A549 treated with Hydrocortisone at 1 μM for 4 hours (cell line): ENCODE measurements around the gene GPATCH3. TPM values are rescaled to one million over a fixed set of nuclear protein-coding genes. Genes with fewer than 3 reads are reported as not detected.

Source experiments
- total RNA-seq: library from RNA; stranded (reverse); fragments of 200-300 nt; extraction: Qiagen RNA extraction; gene quantifications from 5 replicates; pipeline ENCODE4 v1.2.3, GENCODE V29; 2022

GPATCH3 gene, protein sequence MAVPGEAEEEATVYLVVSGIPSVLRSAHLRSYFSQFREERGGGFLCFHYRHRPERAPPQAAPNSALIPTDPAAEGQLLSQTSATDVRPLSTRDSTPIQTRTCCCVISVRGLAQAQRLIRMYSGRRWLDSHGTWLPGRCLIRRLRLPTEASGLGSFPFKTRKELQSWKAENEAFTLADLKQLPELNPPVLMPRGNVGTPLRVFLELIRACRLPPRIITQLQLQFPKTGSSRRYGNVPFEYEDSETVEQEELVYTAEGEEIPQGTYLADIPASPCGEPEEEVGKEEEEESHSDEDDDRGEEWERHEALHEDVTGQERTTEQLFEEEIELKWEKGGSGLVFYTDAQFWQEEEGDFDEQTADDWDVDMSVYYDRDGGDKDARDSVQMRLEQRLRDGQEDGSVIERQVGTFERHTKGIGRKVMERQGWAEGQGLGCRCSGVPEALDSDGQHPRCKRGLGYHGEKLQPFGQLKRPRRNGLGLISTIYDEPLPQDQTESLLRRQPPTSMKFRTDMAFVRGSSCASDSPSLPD
- total RNA-seq: 9.4 to 11.4 TPM (median 10.7 TPM) in 5 replicates

DNA sequence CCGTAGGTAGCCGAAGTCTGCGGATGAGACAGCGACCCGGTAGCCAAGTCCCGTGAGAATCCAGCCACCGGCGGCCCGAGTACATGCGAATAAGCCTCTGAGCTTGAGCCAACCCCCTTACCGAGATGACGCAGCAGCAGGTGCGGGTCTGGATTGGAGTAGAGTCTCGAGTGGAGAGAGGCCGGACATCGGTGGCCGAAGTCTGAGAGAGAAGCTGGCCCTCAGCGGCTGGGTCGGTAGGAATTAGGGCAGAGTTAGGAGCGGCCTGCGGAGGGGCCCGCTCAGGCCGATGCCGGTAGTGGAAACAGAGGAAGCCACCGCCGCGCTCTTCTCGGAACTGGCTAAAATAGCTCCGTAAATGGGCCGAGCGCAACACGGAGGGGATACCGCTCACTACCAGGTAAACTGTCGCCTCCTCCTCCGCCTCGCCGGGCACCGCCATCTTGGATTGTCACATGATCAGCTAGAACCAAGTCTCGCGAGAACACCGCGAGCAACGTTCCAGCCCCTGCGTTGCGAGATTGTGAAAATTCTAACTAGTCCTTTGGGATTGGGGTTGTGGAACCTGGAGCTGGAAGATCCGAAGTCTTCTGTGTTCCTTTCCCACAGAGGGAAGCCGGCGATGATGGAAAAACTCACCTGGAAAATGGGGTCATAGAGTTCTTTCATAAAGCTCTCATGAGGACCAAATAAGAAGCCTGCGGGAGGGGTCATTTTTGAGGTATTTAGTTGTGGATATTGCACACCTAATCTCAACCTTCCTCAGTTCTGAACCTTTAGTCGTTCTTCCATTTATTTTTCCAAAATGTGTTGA lies at the start of gene GPATCH3:
TSS of gene GPATCH3 (minus strand) at position 467 of the 814 bp plus-strand sequence. CDS start at position 442, 25 bp downstream.

DNA sequence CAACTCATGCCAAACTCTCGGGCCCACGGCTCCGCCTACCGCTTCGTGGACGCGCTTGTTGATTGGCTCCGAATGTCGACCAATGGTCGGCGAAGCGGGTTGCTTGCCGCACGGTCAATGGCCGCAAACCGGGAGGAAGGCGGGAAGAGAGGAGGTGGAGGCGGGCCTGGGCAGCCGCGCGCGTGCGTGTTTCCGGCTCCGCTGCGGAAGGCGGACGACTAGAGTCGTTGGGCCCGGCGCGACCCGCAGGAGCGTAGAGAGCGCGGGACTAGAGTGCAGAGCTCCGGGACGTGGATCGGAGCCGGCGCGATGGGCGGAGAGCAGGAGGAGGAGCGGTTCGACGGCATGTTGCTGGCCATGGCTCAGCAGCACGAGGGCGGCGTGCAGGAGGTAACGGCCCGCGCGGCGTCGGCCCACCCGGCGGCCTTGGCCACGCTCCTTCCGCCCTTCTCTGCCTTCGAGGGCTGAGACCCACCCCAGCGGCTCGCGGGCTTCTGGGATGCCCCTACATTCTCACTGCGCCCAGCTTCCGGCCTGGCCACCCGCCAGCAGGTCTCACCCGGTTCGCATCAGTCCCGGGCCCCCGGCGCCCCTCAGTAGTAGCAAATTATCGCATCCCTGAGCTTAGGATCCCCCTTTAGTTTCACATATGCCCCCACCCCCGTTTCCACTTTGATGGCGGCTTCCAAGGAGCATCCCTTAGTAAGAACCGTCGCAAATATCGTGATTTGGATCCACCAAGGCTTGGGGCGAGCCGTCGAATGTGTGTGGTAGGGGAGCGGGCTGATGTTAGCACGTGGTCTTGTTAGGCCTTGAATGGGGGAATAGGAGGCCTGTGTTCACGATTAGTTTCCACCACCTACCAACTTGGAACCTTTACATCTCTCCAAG lies 21.5 kb upstream of the GPATCH3 start, which contains the start of gene NUDC:
TSS of gene NUDC (plus strand) at position 204 of the 891 bp plus-strand sequence. CDS start at position 310, 106 bp downstream.

DNA sequence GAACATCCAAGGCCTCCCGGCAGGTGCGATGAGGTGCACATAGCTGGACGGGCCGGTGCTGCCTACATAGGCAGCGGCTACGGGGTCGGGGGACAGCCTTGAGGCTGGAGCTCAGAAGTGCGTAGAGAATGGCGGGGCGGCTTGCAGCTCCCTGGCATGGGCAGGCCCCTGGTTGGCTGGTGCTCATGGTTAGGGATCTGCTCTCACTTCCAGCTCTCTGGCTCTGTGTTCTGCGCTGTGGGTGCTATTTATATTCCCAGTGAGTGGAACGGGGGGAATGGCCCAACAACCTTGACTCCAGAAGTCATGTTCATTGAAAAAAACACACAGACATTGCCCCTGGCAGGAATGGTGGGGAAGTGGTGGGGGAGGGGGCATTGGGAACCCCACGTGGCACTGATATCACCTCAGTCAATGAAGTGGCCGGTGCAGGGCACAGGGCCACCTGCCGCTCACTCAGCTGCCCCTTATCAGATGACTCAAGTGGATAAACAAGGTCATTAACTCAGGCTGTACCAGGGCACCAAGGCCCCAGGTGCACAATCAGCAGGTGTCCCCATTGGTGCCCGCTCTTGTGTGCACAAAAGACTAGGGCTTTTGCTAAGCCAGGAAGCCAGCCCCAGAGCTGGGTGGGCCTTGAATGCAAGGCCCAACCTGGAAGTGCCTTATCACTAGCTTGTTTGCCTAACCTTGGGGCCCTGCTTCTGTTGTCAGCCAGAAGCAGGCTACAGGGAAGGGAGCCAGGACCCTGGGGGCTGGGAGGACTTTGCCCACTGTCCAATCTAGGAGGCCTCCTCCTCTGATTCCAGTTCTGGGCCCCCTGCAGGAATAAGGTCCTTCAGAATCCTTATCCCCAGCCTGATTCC lies 13.7 kb upstream of the GPATCH3 start, which contains the start of gene NR0B2:
TSS of gene NR0B2 (minus strand) at position 222 of the 866 bp plus-strand sequence. CDS start at position 187, 35 bp downstream.

DNA sequence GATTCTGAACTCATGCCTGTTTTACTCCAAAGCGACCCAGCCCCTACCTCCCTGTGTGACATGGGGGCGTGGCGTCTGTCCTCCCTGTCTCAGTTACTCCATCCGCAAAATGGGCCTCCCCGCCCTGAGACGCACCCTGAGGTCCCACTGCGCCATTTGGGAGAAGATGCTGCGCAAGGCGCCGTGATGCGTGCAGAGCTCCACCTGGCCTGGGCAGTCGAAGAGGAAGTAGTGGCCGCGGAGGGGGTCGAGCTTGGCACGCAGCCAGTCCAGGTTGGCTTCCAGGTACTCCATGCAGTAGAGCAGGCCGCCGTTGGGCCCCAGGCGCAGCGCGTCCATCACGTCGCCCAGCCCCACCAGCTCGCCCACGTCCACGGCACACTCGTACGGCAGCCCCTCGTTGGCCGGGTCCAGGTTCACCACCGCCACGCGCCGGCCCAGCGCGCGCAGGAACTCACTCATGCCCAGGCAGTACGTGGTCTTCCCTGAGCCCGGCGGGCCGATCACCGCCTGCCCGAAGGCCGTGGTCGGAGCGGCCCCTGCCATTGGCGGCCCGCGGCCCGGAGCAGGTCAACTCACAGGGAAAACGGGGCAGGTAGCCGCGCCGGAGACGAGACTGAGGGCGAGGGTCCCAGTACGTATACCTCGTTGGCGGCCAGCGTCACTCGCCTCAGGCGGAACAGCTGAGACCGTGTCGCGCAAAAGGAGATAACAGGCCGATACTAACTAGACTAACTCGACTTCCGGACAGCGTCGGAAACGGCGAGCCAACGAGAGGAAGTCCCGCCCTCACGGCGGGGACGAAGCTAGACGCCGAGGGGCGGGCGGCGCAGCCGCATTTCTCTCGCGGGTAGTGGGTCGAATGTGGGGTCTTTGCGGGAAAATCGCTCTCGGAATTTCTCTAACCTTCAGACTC lies 10.5 kb downstream of the GPATCH3 start, which contains the start of gene GPN2:
TSS of gene GPN2 (minus strand) at position 733 of the 916 bp plus-strand sequence. CDS start at position 546, 187 bp downstream.

DNA sequence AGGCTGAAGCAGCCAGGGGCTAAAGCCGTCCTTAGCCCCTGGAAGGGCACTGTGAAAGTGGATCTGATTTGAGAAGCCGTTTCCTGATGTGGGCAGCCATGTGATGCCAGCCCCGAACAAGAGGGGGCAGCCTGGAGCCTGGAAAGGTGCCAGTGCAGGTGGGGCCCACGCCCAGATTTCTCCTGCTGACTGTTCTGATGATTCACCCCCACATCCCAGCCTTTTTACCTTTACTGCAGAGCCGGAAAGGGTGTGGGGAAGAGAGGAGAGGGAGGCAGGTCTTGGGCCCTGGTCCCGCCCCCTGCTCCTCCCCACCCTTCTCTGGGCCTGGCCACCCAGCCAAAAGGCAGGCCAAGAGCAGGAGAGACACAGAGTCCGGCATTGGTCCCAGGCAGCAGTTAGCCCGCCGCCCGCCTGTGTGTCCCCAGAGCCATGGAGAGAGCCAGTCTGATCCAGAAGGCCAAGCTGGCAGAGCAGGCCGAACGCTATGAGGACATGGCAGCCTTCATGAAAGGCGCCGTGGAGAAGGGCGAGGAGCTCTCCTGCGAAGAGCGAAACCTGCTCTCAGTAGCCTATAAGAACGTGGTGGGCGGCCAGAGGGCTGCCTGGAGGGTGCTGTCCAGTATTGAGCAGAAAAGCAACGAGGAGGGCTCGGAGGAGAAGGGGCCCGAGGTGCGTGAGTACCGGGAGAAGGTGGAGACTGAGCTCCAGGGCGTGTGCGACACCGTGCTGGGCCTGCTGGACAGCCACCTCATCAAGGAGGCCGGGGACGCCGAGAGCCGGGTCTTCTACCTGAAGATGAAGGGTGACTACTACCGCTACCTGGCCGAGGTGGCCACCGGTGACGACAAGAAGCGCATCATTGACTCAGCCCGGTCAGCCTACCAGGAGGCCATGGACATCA lies 37.2 kb downstream of the GPATCH3 start, which contains the start of gene SFN:
TSS of gene SFN (plus strand) at position 369 of the 904 bp plus-strand sequence. CDS start at position 433, 64 bp downstream.

Other genes starting within 250 kb of the GPATCH3 start
- 34.7 to 47.6 TPM (median 36.9 TPM) in 5 replicates for gene ARID1A, start 204.5 kb downstream of the GPATCH3 start, total RNA-seq
- gene PIGV, start 112.5 kb downstream of the GPATCH3 start, total RNA-seq: 5.5 to 6.9 TPM (median 6.3 TPM) in 5 replicates
- 40.4 to 44.5 TPM (median 41.3 TPM) in 5 replicates for gene ZDHHC18, start 73.8 kb downstream of the GPATCH3 start, total RNA-seq
- 509 to 664 TPM (median 575 TPM) in 5 replicates for gene SFN, start 37.3 kb downstream of the GPATCH3 start, total RNA-seq
- 18.8 to 32.6 TPM (median 28.4 TPM) in 5 replicates for gene GPN2, start 10.2 kb downstream of the GPATCH3 start, total RNA-seq
- 0.09 to 0.14 TPM in 2 of 5 replicates, not detected in the others for gene NR0B2, start 13.5 kb upstream of the GPATCH3 start, total RNA-seq
- gene NUDC, start 21.3 kb upstream of the GPATCH3 start, total RNA-seq: 121 to 147 TPM (median 128 TPM) in 5 replicates
- 0.20 to 0.35 TPM (median 0.26 TPM) in 5 replicates for gene KDF1, start 60.0 kb upstream of the GPATCH3 start, total RNA-seq
- gene TRNP1, start 93.2 kb upstream of the GPATCH3 start, total RNA-seq: 200 to 287 TPM (median 278 TPM) in 5 replicates
- gene TENT5B, start 112.4 kb upstream of the GPATCH3 start, total RNA-seq: 1.3 to 1.9 TPM (median 1.5 TPM) in 5 replicates